Endothelial cell of umbilical vein (primary cell): Measurements from ENCODE around the gene KLHL21. TPM values are rescaled to one million over a fixed set of nuclear protein-coding genes. Genes with fewer than 3 reads are reported as not detected.

Source experiments
- BruUV-seq: library from RNA; stranded (reverse); fragments of 400-500 nt; replicated peaks from 2 replicates; lab custom pipeline; 2021; lab: Mats Ljungman, UMichigan
- CTCF ChIA-PET: fragments of 300-600, 350-600 bp; sonication (Branson Sonifier 250); formaldehyde crosslinking; loops from one replicate; lab custom pipeline; 2021; ENCODE audit warnings: antibody characterized with exemption, inconsistent platforms; lab: Charles Lee
- POLR2A ChIA-PET: fragments of 300-600, 350-600 bp; sonication (Branson Sonifier 250); formaldehyde crosslinking; loops from one replicate; lab custom pipeline; 2021; ENCODE audit warnings: antibody characterized with exemption, inconsistent platforms; lab: Charles Lee
- DNase-seq: peaks from one replicate; pipeline ENCODE4 v3.0.0-alpha.2; 2011; ENCODE audit warnings: low read depth, low spot score
- FAIRE-seq: peaks from 2 replicates; lab custom pipeline; 2011; peaks lifted over from hg19 to GRCh38; lab: Jason Lieb, UNC
- H2AFZ ChIP-seq: 2 replicates; pipeline ENCODE4 v1.6.0; 2012; ENCODE audit warnings: low read depth, low read length, control low read depth, inconsistent platforms
- H3K27ac ChIP-seq: 2 replicates; pipeline ENCODE4 v1.5.1; 2011; ENCODE audit warnings: low read depth, mild to moderate bottlenecking, control low read depth, low read length, moderate library complexity; ENCODE audit not compliant: insufficient read depth
- H3K27me3 ChIP-seq, 2 experiments: 2 replicates each; pipeline versions ENCODE4 v1.6.0 to v1.6.1; 2011; ENCODE audit warnings: low read length in 2 of 2, mixed read lengths in 1 of 2; ENCODE audit not compliant: control insufficient read depth in 2 of 2, insufficient read depth in 2 of 2
- H3K36me3 ChIP-seq, 2 experiments: 2 replicates in 1 of 2; 3 replicates in 1 of 2; pipeline ENCODE4 v1.5.1; 2011; ENCODE audit warnings: low read length in 2 of 2, mild to moderate bottlenecking in 1 of 2, moderate library complexity in 1 of 2; ENCODE audit not compliant: control insufficient read depth in 2 of 2, insufficient read depth in 2 of 2; ENCODE audit errors: extremely low read depth in 1 of 2
- H3K4me1 ChIP-seq: 3 replicates; pipeline ENCODE4 v1.5.1; 2011; ENCODE audit warnings: mild to moderate bottlenecking, low read length; ENCODE audit not compliant: control insufficient read depth, insufficient read depth; ENCODE audit errors: extremely low read depth
- H3K4me2 ChIP-seq: 2 replicates; pipeline ENCODE4 v1.6.1; 2011; ENCODE audit warnings: low read length, control low read depth, mixed read lengths; ENCODE audit not compliant: insufficient read depth
- H3K4me3 ChIP-seq, 3 experiments: fragments of 200-600 bp in 1 of 3; sonication (generic), shearing (Covaris generic) in 1 of 3; replicated peaks in 1 of 3; 2 replicates each; pipeline ENCODE4 v1.5.1; 2011 to 2016; ENCODE audit warnings: control low read depth in 3 of 3, low read length in 3 of 3, mild to moderate bottlenecking in 2 of 3, inconsistent platforms in 1 of 3, low read depth in 1 of 3, moderate library complexity in 1 of 3; ENCODE audit not compliant: insufficient read depth in 1 of 3
- H3K79me2 ChIP-seq: 2 replicates; pipeline ENCODE4 v1.6.0; 2012; ENCODE audit warnings: low read length, inconsistent platforms; ENCODE audit not compliant: control insufficient read depth, insufficient read depth
- H3K9ac ChIP-seq: replicated peaks from 2 replicates; pipeline ENCODE3; 2011; ENCODE audit warnings: low read length, control low read depth; ENCODE audit not compliant: insufficient read depth; ENCODE audit errors: extremely low read depth
- H3K9me1 ChIP-seq: replicated peaks from 3 replicates; pipeline ENCODE4 v1.6.0; 2011; ENCODE audit warnings: mild to moderate bottlenecking, low read length; ENCODE audit not compliant: control insufficient read depth, insufficient read depth; ENCODE audit errors: extremely low read depth
- H3K9me3 ChIP-seq: replicated peaks from 2 replicates; pipeline ENCODE4 v1.5.1; 2012; ENCODE audit warnings: low read length, inconsistent platforms; ENCODE audit not compliant: control insufficient read depth, insufficient read depth
- H4K20me1 ChIP-seq: replicated peaks from 2 replicates; pipeline ENCODE3; 2011; ENCODE audit warnings: mild to moderate bottlenecking, low read length; ENCODE audit not compliant: control insufficient read depth, insufficient read depth; ENCODE audit errors: extremely low read depth
- EZH2 ChIP-seq: IDR thresholded peaks from 2 replicates; pipeline ENCODE4 v1.6.1; 2012; ENCODE audit warnings: borderline replicate concordance, low read depth, mild to moderate bottlenecking, moderate library complexity, low read length, inconsistent platforms; ENCODE audit not compliant: severe bottlenecking
- FOS ChIP-seq: IDR thresholded peaks from 2 replicates; pipeline ENCODE4 v1.6.1; 2011; ENCODE audit warnings: mild to moderate bottlenecking, low read length, moderate library complexity, borderline replicate concordance; ENCODE audit not compliant: insufficient read depth
- GATA2 ChIP-seq: IDR thresholded peaks from 2 replicates; pipeline ENCODE4 v1.7.0; 2011; ENCODE audit warnings: low read depth, mild to moderate bottlenecking, moderate library complexity, mixed read lengths, low read length; ENCODE audit not compliant: insufficient read length, insufficient read depth
- JUN ChIP-seq: IDR thresholded peaks from 2 replicates; pipeline ENCODE4 v1.6.1; 2011; ENCODE audit warnings: borderline replicate concordance, low read depth; ENCODE audit not compliant: insufficient read length, insufficient read depth
- POLR2A ChIP-seq: IDR thresholded peaks from 2 replicates; pipeline ENCODE4 v1.6.1; 2012; ENCODE audit warnings: low read depth, mild to moderate bottlenecking, control low read depth, low read length
- POLR2AphosphoS5 ChIP-seq: IDR thresholded peaks from 2 replicates; pipeline ENCODE4 v1.6.1; 2012; ENCODE audit warnings: low read depth, mild to moderate bottlenecking, control low read depth, low read length, moderate library complexity; ENCODE audit not compliant: insufficient read depth
- dilution Hi-C: fragments of 300-500 bp; cut with MboI; formaldehyde crosslinking; loops from one replicate; pipeline ENCODE4 v1.15.0; 2019; ENCODE audit warnings: low sequenced_read_pairs; ENCODE audit not compliant: extremely low pct_ligation_motif_present
- intact Hi-C: fragments of 100-400 bp; cut with micrococcal nuclease; formaldehyde crosslinking; loops from one replicate; pipeline ENCODE4 v1.10.0; 2022
- polyA plus RNA-seq, 4 experiments: library from polyadenylated mRNA; depleted of rRNA in 3 of 4; stranded (reverse) in 3 of 4; unstranded in 1 of 4; fragments of >200 nt; gene quantifications; 2 replicates each; pipeline versions ENCODE4 v1.2.1 to v1.2.3, GENCODE V29; 2011 to 2012; ENCODE audit warnings: missing spikeins in 1 of 4
- total RNA-seq: library from RNA; stranded (reverse); gene quantifications from 2 replicates; pipeline ENCODE4 v1.2.3, GENCODE V29; 2021
- TF ChIP-seq, protein P1 (sequence below), 2 donors: IDR thresholded peaks; 1 replicate in 1 of 2; 2 replicates in 1 of 2; pipeline ENCODE4 v1.5.1; 2011; ENCODE audit warnings: low read length in 2 of 2, mild to moderate bottlenecking in 2 of 2, moderate library complexity in 2 of 2, control low read depth in 1 of 2, inconsistent platforms in 1 of 2, low read depth in 1 of 2; ENCODE audit not compliant: insufficient read depth in 1 of 2; ENCODE audit errors: extremely low read depth in 1 of 2

KLHL21 gene
- total and polyA plus RNA-seq, 2 donors (not counting 3 experiments of a cell fraction or from before 2014, with no cell fraction given) = 18.0 to 22.4 TPM

DNA sequence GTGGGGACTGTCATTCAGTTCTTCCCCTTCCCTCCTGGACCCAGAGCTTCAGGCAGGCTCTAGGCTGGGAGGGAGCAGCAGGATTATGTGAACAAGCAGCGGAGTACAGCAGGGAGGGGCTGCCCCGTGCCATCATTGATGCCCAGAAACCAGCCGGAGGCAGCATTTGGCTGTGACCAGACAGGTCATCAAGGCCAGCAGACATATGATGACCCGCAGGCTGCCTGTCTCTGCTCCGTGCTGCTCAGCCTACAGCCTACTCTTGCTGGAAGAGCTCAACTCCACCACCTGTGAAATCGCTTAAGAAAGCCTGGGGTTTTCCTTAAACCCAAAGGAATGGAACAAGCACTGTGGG lies 4.9 kb downstream of the KLHL21 start:
- dilution Hi-C loops (no loop called here), intact Hi-C loops (no loop called here)
- ChIA-PET CTCF (interaction anchor here (1.4 kb wide), 1 partner anchor 49 kb away, joined by 5 read pairs; no protein-coding TSS in a partner anchor), POLR2A (no interaction called here)
- H3K36me3 ChIP-seq = peaks cover 6 to 40% of the 10 kb centered on the region in 2 experiments
- peaks cover 6% of the 10 kb centered on the region for H3K4me1 ChIP-seq
- no peaks in the 10 kb centered on the region for H3K9me3 ChIP-seq
- no peak for TF ChIP-seq GATA2
- TF ChIP-seq POLR2AphosphoS5 = no peak
- TF ChIP-seq POLR2A = no peak
- TF ChIP-seq EZH2 = no peak
- TF ChIP-seq JUN = no peak
- TF ChIP-seq FOS = no peak
- TF ChIP-seq, protein P1, sequence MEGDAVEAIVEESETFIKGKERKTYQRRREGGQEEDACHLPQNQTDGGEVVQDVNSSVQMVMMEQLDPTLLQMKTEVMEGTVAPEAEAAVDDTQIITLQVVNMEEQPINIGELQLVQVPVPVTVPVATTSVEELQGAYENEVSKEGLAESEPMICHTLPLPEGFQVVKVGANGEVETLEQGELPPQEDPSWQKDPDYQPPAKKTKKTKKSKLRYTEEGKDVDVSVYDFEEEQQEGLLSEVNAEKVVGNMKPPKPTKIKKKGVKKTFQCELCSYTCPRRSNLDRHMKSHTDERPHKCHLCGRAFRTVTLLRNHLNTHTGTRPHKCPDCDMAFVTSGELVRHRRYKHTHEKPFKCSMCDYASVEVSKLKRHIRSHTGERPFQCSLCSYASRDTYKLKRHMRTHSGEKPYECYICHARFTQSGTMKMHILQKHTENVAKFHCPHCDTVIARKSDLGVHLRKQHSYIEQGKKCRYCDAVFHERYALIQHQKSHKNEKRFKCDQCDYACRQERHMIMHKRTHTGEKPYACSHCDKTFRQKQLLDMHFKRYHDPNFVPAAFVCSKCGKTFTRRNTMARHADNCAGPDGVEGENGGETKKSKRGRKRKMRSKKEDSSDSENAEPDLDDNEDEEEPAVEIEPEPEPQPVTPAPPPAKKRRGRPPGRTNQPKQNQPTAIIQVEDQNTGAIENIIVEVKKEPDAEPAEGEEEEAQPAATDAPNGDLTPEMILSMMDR (IDR thresholded peaks at IDR 0.05; ENCODE audit: extremely low read depth in 1 of 2, insufficient read depth in 1 of 2, low read depth in 1 of 2, low read length in 2 of 2) = no peak
- H3K4me3 ChIP-seq = no peak overlapping the region
- no peak overlapping the region for H3K4me2 ChIP-seq
- H4K20me1 ChIP-seq = no peaks in the 10 kb centered on the region
- FAIRE-seq = no peak
- no TSS peak for BruUV-seq
- H2AFZ ChIP-seq = no peak overlapping the region
- no peaks in the 10 kb centered on the region for H3K9me1 ChIP-seq
- H3K9ac ChIP-seq = no peak overlapping the region
- no peaks in the 10 kb centered on the region for H3K27me3 ChIP-seq
- no peak for DNase-seq
- H3K27ac ChIP-seq = no peak overlapping the region
- peaks cover 58% of the 10 kb centered on the region for H3K79me2 ChIP-seq
